HK-2 (cell line): Measurements from ENCODE around the gene KPTN.

Experiments
- DNase-seq: peaks from one replicate; pipeline ENCODE4 v3.0.0-alpha.2; 2018; ENCODE audit not compliant: unreplicated experiment

Gene KPTN

GRCh38 chr19:47469719-47470118, 14.3 kb downstream of the KPTN start:
- DNase-seq: no peak

- no peak for DNase-seq
Observed at GRCh38 chr19:47469363-47469700, 14.7 kb downstream of the KPTN start.

GRCh38 chr19:47467914-47468313, 16.1 kb downstream of the KPTN start:
- DNase-seq: no peak

GRCh38 chr19:47465957-47466356, 18.1 kb downstream of the KPTN start:
- DNase-seq: no peak

- no peak for DNase-seq
Observed at GRCh38 chr19:47464675-47465419, 19.2 kb downstream of the KPTN start.

- no peak for DNase-seq
Observed at GRCh38 chr19:47461876-47462275, 22.1 kb downstream of the KPTN start.

GRCh38 chr19:47459477-47459876, 24.5 kb downstream of the KPTN start:
- no peak for DNase-seq

GRCh38 chr19:47458672-47459071, 25.3 kb downstream of the KPTN start:
- no peak for DNase-seq

- no peak for DNase-seq
Observed at GRCh38 chr19:47456721-47457474, 27.1 kb downstream of the KPTN start.

GRCh38 chr19:47450478-47450877, 33.5 kb downstream of the KPTN start:
- no peak for DNase-seq

GRCh38 chr19:47448360-47448727, 35.7 kb downstream of the KPTN start:
- DNase-seq: no peak

- peak; percentile 95 for DNase-seq
Observed at GRCh38 chr19:47447470-47448359, 36.3 kb downstream of the KPTN start.

GRCh38 chr19:47446534-47447469, 37.2 kb downstream of the KPTN start:
- DNase-seq: peak; percentile 86

- DNase-seq: peak; percentile 59
Observed at GRCh38 chr19:47445937-47446402, 38.0 kb downstream of the KPTN start.

GRCh38 chr19:47445527-47445926, 38.5 kb downstream of the KPTN start:
- no peak for DNase-seq

- no peak for DNase-seq
Observed at GRCh38 chr19:47444388-47444821, 39.6 kb downstream of the KPTN start.

- DNase-seq: no peak
Observed at GRCh38 chr19:47443331-47443730, 40.7 kb downstream of the KPTN start.

- DNase-seq: no peak
Observed at GRCh38 chr19:47438793-47439220, 45.2 kb downstream of the KPTN start.

- no peak for DNase-seq
Observed at GRCh38 chr19:47437500-47437899, 46.5 kb downstream of the KPTN start.

- peak; percentile 80 for DNase-seq
Observed at GRCh38 chr19:47436712-47437401, 47.2 kb downstream of the KPTN start.
